SIG-M5 (cell line): ENCODE measurements around the gene EMX1.

ENCODE experiments used
- DNase-seq: peaks from one replicate; lab custom pipeline; 2025; lab: John Stamatoyannopoulos, UW

EMX1 gene

DNA sequence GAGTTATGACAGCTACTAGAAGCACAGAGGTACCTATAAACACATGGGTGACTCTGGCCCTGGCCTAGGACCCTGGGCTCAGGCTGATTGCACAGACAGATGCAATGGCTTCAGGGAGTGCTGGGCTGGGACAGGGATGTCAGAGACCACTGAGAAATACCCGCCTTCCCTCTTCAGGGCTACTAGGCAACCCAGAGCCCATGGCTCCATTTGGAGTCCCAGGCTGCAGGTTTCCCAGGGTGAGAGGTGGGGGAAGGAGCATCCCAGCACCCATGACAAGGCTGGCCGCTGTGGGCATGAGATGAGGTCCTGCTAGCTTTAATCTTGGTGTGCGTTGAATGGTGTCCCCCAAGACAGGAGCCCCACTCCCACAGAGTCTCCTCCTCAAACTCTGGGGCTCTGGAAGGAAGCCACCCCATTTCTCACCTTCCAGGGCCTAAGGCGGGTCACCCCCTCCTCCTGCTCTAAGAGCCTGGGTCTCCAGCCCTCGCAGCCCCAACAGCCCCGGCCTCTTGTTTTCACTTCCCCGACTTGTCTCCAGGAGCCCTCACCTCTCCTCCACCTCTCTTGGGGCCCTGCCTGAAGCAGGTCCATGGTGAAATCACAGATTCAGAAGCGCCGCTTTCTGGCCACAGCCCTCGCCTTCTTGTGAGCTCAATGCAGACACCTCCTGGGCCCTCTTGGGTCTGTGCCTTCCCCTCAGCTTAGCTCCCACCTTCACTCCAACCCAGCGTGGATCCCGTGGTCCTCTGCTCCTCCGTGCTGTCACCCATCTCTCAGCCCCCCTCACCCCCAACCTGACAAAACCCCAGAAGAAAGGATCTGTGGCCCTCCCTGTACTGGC, 41.4 kb downstream of the EMX1 start:
- no peak for DNase-seq

DNA sequence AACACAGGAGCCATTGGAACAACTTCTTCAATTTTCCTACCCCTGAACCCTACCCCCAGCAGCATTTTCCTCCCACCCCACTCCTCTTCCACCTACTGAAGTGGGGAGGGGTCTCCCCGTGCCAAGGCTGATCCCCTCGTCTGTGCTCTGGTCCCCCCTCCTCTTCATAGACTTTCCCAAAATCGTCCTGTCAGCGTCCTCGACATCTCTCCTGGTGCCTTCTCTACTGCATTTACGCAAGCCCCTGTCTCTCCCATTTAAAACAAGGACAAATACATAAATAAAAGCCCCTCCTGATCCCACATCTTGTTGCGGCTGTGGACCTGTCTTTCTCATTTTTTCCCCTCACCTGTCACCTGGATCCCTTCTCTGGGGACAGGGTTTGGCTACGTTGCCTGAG, 42.2 kb downstream of the EMX1 start:
- DNase-seq, result no peak

DNA sequence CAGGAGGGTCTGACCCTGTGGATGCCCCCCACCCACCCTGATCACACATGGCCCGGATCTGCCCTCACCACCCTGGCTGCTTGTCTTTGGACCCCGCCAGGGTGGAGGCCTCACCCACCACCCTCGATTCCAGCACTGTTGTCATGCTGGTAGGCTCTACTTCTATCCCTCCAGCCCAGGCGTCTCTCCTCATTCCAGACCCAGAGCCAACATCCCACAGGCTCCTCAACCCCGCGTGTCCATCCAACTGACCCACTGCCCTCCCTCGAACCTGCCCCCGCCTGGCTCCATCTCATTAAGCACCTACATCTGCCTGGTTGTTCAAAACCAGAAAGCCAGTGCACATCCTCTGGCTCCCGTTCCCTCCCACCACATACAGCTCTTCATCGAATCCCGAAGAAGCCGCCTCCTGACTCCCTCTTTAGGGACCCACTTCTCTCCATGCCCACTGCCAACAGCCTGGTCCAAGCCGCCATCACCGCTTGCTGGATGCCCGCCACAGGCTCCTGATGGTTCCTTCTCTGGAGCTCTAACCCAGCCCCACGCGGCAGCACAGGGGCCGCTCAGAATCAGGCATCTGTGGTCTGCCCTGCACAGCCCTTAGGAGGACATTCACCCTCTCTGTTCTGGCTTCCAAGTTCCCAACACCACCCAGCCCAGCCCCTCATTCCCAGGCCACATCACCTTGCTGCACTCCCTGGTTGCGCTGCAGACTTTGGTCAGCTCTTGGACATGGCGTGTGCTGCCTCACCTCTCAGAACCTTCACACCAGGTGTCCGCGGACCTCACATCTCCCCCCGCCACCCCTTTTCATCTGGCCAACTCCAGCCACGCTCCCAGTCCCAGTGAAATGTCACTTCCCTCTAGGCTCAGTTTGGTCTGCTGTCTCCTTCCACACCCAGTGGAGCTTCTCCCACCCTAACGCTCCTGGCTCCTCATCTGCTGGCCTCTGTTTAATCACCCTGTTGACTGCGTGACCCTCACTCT, 43.0 kb downstream of the EMX1 start:
- DNase-seq, result no peak

- no peak for DNase-seq
Measured at GRCh38 chr2:72961036-72961720, 43.9 kb downstream of the EMX1 start.

GRCh38 chr2:72961853-72962468, 44.6 kb downstream of the EMX1 start:
- no peak for DNase-seq

- no peak for DNase-seq
Measured at GRCh38 chr2:72962911-72963310, 45.6 kb downstream of the EMX1 start.

- no peak for DNase-seq
Measured at GRCh38 chr2:72963423-72964145, 46.3 kb downstream of the EMX1 start.

- no peak for DNase-seq
Measured at GRCh38 chr2:72964146-72964525, 46.8 kb downstream of the EMX1 start.

DNA sequence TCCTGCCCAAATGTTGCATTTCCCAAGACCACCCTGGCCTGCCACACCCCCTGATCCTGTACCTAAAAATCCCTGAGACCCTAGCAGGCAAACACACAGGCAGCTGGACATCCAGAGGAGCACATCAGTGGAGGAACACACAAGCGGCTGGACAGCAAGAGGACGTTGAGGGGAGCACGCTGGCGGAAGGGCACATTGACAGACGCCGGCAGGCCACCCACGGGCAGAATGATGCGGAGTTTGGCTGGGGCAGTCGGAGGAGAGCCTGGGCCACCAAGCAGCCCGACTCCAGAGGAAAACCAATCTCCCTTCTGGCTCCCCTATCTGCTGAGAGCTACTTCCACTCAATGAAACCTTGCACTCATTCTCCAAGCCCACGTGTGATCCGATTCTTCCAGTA, 47.7 kb downstream of the EMX1 start:
- no peak for DNase-seq

DNA sequence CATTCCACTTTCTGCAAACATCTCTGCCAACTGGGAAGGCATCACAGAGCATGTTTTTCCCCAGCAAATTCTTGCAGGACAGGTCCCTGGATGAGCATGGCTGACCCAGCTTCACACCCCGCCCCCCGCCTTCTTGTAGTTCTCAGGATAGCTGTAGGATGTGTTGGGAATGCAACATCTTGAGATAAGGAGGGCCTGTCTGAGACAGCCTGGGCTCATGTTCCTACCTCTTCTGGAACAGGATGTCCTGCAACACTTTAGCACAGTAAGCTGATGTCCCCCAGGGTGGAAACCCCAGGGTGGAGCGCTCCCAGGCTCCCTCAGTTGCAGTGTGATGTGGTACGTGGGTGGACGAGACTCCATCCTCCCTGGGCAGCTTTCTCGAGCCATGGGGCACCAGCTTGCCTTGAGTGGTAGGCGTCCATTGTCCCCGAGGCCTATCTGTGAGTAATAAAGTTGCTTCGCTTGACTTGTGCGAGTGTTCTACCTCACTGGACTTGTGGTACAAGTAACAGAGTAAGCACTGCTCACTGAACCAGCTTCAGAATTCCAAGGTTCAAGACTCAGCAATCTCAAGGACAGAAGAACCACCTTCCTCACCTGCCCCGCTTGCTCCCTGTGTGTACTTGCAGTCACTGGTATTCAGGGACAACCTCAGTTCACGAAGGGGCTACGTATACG, 48.6 kb downstream of the EMX1 start:
- no peak for DNase-seq

DNA sequence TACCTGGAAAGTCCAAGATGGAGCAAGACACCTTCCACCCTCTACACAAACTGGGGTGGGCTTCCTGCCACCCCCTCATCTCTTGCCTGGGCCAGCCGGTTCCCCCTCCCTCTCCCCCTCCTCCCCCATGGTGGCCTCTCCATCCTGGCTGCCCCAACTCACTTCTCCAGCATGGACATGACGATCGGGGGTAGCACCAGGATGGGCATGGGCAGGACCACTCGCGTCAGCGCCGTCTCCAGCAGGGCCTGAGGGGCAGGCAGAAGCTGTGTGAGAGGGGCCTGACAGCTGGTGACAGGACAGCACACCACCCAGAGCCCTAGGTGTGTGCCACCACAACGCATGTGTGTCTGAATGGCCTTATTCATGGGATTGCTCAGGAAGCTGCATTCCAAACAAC, 51.0 kb downstream of the EMX1 start:
- no peak for DNase-seq

DNA sequence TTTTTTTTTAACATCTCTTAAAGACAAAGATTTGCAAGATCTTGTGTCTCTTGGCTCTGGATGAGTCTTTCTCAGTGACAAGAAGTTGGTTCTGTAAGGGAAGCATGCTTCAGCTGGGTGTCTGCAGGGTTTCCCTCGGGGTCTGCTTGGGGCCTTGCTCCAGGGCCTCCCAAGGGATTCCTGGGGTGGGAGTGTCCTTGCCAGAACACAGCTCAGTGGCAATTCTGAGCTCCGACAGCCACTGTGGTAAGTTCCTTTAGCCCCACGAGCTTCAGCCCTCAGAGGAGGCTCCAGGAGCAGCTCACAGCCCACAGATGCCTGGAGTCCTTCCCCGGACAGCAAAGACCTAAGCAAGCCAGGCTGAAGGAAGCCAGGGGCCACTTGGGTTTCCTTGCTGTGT, 52.4 kb downstream of the EMX1 start:
- no peak for DNase-seq

DNA sequence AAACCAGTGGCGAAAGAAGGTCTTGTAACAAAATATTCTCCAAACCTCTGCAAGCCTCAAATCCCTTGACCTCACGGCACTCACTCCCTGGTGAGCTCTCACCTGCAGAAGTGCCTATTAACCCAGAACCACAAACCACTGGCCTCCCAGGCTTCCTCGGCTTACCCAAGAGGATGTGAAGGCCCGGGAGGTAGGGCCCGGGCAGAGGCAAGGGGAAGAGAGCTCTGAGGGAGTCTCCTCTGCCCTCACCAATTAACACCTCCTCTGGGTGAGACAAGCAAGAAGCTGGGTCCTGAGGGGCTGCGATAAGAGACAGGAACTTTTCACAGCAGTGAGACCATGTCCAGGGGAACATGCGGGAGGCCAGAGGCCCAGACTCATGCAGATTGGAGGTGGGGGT, 53.7 kb downstream of the EMX1 start:
- no peak for DNase-seq

- DNase-seq, result no peak
Measured at GRCh38 chr2:72972352-72973136, 55.2 kb downstream of the EMX1 start.

DNA sequence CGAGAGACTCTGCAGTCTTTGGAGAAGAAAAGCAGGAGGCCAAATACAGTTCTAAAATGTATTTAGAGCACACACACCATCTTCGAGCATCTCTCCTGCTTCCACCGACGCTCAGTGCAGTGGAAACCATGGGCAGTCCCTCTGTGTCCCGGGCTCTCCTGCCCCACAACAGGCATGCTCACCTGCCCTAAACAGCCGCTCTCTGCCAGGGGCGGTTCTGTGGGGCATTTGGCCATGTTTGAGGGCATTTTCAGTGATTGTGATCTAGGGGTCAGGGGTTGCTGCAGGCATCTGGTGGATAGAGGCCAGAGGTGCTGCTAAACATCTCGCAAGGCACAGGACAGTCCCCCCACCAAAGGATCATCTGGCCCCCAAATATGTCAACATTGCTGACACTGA, 55.8 kb downstream of the EMX1 start:
- no peak for DNase-seq

DNA sequence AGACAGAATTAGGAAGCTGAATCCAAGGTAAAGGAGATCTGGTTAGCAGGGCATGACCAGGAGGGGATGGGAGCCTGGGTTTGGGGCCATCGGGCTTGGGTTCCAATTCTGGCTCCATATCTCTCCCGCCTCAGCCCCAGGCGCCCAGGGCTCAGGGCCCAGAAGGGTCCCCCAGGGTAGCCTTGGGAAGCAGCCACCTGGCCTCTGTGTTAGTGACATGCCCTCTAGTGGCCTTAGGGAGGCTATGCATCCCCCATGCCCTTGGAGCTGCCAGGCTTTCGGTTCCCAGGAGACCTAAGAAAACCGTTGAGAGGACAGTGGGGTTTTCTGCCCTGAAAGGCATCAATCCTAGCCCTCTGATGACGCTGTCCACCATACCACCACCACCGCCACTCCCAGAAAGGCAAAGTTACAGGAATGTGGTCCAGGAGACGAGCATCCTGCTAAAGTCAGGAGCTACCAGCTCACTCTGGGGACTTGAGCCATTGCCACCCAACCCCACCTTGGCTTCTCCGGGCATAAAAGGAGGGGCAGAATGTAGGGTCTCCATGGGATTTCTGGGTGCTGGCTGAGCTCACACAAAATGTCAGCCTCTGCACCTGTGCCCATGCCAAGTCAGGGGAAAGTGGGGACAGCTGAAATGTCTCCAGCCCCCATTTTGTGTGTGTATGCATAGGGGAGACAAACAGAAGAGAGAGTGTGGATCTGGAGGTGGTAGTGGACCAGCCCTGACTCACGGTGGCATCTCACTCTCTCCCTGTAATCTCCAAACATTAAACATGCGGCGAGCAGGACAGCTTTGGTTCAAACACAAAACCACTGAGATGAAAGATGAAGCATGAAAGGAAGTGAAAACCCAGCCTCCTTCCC, 56.5 kb downstream of the EMX1 start:
- DNase-seq, result peak; percentile 3

DNA sequence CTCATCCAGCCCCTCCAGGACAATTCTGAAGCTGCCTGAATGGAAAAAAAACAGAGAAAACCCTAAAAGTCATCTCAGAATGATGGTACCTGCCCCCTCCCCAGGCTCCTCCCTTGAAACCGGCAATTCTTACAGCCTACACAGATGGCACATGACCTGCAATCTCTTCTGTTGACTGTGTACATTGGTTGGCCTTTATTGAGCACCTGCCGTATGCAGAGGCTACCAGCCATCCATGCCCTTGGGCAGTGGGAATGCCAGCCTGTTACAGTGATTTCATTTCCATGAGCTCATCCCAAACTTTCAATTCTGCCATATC, 57.1 kb downstream of the EMX1 start:
- no peak for DNase-seq

DNA sequence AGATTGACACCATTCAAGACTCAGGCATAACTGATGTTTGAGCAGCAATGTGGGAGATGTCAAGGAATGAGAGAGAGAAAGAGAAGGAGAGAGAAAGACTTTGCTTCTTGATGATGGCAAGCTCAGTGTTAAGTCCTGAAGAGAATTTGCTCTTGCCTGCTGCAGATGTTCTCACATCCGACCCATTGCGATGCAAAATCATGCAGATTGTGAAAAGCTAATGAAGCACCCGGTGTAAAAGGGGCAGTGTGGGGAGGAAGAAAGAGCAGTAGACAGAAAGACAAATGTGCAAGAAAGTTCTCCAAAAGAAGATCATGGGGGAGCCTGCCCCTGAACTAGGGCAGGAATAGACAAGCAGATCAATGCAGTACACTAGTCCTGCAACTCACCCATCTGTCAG, 57.7 kb downstream of the EMX1 start:
- DNase-seq, result no peak

GRCh38 chr2:72979896-72980295, 62.6 kb downstream of the EMX1 start:
- DNase-seq, result peak; percentile 85
